Prostate gland (tissue), 2 donors: ENCODE data around the gene PRSS21.

Experiments used
- POLR2A ChIP-seq: fragments of 450-650 bp; IDR thresholded peaks from one replicate; pipeline ENCODE4 v1.6.1; 2016; ENCODE audit warnings: antibody characterized with exemption, mild to moderate bottlenecking
- POLR2AphosphoS5 ChIP-seq: sonication (generic); formaldehyde crosslinking; IDR thresholded peaks from one replicate; pipeline ENCODE4 v1.6.1; 2017; ENCODE audit warnings: antibody characterized with exemption
- TF ChIP-seq, protein P1 (sequence below), 4 experiments: fragments of 200-600 bp in 2 of 4; fragments of 450-650 bp in 2 of 4; sonication (generic) in 2 of 4; IDR thresholded peaks; 1 replicate in 3 of 4; 2 replicates in 1 of 4; pipeline ENCODE4 v1.5.1; 2016 to 2019; ENCODE audit warnings: antibody characterized with exemption in 4 of 4, mild to moderate bottlenecking in 2 of 4, moderate library complexity in 2 of 4

DNA sequence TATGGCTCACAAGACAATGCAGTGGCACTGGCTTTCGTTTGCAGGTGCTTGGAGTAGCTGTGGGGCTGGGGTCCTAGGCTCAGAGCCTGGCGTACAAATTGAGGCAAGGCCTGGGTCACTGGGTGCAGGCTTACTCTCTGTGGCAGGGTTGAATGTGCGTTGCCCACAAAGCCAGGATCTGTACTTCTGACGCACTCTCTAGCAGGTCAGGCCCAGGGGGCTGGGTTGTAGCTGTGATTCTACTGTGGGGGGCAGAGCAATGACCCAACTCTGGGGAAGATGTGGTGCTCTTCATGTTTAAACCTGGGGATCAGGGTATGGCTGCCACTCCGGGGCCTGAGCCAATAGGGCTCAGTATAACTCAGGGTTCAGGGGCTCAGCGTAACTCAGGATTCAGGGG, 6.4 kb upstream of the PRSS21 start:
- TF ChIP-seq, protein P1, sequence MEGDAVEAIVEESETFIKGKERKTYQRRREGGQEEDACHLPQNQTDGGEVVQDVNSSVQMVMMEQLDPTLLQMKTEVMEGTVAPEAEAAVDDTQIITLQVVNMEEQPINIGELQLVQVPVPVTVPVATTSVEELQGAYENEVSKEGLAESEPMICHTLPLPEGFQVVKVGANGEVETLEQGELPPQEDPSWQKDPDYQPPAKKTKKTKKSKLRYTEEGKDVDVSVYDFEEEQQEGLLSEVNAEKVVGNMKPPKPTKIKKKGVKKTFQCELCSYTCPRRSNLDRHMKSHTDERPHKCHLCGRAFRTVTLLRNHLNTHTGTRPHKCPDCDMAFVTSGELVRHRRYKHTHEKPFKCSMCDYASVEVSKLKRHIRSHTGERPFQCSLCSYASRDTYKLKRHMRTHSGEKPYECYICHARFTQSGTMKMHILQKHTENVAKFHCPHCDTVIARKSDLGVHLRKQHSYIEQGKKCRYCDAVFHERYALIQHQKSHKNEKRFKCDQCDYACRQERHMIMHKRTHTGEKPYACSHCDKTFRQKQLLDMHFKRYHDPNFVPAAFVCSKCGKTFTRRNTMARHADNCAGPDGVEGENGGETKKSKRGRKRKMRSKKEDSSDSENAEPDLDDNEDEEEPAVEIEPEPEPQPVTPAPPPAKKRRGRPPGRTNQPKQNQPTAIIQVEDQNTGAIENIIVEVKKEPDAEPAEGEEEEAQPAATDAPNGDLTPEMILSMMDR (IDR thresholded peaks at IDR 0.05), result no peak
- no peak for TF ChIP-seq POLR2A
- no peak for TF ChIP-seq POLR2AphosphoS5
